Effector CD4-positive, alpha-beta T cell (primary cell): ENCODE data around the gene SCRT2.

Source experiments
- DNase-seq: peaks from one replicate; pipeline ENCODE4 v3.0.0-alpha.2; 2020

Gene SCRT2

DNA sequence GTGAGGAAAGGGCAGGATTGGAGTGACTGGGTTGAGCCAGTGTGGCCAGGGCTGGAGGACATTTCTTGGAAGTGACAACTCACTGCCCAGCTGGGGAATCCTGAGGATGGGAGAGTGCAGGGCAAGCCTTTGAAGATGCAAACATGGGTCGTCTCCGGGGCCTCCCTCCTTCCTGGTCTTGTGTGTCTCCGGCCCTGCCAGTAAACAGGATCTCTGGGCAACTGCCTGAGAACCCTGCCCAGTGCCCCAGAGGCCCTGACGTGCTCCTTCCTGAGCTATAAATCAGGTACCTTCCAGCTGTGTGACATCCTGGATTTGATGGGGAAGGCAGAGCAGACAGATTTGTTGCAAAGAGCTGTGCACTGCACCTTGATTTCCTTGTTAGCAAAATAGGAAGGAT, 52.6 kb downstream of the SCRT2 start:
- DNase-seq = no peak

DNA sequence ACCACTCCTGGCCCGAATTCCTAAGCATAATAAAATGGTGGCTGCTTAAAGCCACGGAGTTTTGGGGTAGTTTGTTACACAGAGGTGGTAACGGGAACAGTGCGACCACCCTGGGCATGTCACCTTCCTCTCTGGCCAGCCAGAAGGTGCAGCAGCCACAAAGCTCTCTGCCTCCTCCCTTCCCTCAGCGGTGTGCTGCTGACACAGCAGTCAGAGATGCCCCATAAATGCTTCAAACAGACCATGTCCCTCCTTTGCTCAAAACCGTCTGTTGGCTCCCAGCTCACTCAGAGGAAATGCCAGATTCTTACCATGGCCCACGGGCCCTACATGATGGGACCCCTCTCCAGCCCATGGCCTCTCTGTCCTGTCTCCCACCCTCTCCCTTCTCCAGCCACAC, 53.4 kb downstream of the SCRT2 start:
- no peak for DNase-seq

DNA sequence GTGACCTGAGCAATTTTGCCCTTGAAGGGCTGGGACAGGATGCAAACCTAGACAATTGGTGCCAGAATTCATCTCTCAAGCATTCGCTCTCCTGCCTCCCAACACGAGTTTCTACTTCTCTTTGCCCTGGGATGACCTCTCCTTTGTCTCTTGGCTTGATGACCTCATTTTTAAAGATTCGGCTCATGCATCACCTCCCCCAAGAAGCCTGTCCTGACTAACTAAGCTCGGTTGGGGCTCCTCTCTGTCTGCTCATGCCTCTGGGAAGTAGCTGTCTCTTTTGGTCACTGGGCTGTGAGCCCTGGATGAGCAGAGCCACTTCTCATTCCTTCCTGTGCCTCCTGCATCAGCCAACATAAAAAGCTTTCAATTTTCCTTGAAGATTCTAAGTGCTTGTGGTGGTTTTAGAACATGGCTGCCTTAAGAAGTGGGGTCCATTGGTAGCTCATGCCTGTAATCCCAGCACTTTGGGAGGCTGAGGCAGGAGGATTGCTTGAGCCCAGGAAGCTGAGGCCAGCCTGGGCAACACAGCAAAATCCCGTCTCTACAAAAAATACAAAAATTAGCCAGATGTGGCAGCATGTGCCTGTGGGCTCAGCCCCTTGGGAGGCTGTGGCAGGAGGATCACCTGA, 54.4 kb downstream of the SCRT2 start:
- DNase-seq = no peak

DNA sequence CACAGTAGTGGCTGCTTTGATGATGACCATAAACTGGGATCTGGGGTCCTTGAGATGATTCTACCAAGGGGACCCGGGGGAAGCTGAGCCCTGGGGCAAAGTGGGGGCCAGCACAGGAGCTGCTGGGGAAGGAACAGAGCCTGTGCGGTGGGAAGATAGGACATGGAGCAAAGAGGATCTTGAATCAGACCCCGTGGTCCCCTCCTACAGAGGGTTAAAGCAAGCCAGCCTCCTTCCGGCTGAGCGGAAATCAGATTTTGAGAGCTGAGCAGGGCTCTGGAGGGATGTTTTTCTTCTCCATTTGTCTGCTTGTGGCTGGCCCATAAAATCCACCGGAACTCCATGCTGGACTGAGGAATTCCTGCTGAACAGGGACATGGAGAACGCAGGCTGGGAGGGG, 55.4 kb downstream of the SCRT2 start:
- no peak for DNase-seq

DNA sequence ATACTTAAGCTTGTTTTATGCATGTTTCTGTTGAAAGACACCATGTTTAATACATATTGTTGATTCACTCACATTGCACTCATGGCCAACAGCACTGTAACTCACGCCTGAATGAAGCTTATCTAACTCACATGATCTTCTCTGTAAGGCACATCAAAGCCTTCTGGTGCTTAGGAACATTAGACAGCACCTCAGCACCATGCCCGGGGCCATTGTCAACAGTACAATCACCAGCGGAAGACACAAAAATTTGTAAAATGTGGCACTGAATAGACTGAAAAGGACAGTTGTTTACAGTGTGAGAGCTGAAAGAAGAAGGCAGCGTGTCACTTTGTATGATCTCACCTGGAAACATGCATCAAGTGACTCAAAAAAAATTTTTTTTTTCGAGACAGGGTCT, 56.6 kb downstream of the SCRT2 start:
- no peak for DNase-seq

GRCh38 chr20:617934-618690, 57.5 kb downstream of the SCRT2 start:
- DNase-seq = no peak

GRCh38 chr20:615514-615913, 60.1 kb downstream of the SCRT2 start:
- no peak for DNase-seq

DNA sequence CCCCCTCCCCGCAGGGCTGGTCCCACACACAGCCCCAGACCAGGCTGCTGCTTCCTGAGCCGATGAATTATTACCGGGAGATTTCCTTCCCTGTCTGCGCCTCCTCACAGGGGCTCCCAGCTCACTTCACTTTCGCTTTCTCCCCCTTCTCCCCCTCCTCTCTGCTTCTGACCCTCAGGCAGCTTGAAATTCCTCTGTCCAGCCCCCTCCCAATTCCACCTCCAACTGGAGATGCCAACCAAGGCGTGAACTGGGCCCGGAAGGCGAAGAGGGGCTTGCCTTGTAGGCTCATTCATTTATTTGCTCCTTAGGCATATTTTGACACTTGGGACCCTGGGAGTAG, 63.8 kb downstream of the SCRT2 start:
- DNase-seq = no peak
